ENCODE data around the gene GSTA4.

DNA sequence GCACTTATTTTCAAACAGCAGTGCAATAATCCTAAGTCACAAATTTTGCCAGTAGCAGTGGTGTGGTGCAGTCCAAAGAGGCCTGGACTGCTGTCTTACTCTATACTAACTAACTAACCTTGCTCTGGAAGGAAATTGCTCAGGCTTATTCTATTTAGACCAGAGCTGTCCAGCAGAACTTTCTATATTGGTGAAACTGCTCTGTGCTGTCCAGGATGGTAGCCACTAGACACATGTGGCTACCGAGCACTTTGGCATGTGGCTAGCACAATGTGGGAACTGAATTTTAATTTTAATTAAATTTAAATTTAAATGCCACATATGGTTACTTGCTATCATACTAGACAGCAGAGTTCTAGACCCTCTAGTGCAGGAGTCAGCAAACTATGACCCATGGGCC lies 43.1 kb upstream of the GSTA4 start:
- TF ChIP-seq BRCA1 (CRISPR knock-in tag; IDR thresholded peaks at IDR 0.05) (no peak), RFX5 (IDR thresholded peaks at IDR 0.05; ENCODE audit: low read depth, low read length) (no peak), POLR2AphosphoS5 (IDR thresholded peaks at IDR 0.05; ENCODE audit: low read depth, low read length) (no peak), ZBTB14 (CRISPR knock-in tag; IDR thresholded peaks at IDR 0.05) (no peak), BHLHE40 (IDR thresholded peaks at IDR 0.05; ENCODE audit: low read length) (no peak)
- TF ChIP-seq, protein P1, sequence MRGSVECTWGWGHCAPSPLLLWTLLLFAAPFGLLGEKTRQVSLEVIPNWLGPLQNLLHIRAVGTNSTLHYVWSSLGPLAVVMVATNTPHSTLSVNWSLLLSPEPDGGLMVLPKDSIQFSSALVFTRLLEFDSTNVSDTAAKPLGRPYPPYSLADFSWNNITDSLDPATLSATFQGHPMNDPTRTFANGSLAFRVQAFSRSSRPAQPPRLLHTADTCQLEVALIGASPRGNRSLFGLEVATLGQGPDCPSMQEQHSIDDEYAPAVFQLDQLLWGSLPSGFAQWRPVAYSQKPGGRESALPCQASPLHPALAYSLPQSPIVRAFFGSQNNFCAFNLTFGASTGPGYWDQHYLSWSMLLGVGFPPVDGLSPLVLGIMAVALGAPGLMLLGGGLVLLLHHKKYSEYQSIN (CRISPR knock-in tag; IDR thresholded peaks at IDR 0.05; ENCODE audit: borderline replicate concordance): no peak
